Thymus (tissue), 11 donors: Measurements from ENCODE around the gene LRMDA. TPM values are rescaled to one million over a fixed set of nuclear protein-coding genes. Genes with fewer than 3 reads are reported as not detected.

Experiments used
- DNase-seq, 9 donors: peaks; one replicate each; pipeline ENCODE4 v3.0.0-alpha.2; 2013; ENCODE audit warnings: low spot score in 9 of 9, low read depth in 6 of 9, missing footprints in 1 of 9
- H3K27ac ChIP-seq, 2 donors: one replicate each; pipeline ENCODE4 v1.5.1; 2013; ENCODE audit warnings: control low read depth in 1 of 2, low read depth in 1 of 2, low read length in 1 of 2, mild to moderate bottlenecking in 1 of 2, moderate library complexity in 1 of 2
- H3K27me3 ChIP-seq, 2 donors: one replicate each; pipeline ENCODE4 v1.5.1; 2013; ENCODE audit warnings: low read length in 1 of 2; ENCODE audit not compliant: control insufficient read depth in 2 of 2, insufficient read depth in 1 of 2
- H3K36me3 ChIP-seq, 2 donors: one replicate each; pipeline ENCODE4 v1.5.1; 2013; ENCODE audit warnings: low read length in 1 of 2, mild to moderate bottlenecking in 1 of 2, moderate library complexity in 1 of 2; ENCODE audit not compliant: control insufficient read depth in 2 of 2, insufficient read depth in 2 of 2
- H3K4me1 ChIP-seq, 2 donors: one replicate each; pipeline ENCODE4 v1.5.1; 2013; ENCODE audit warnings: low read length in 2 of 2; ENCODE audit not compliant: control insufficient read depth in 2 of 2, insufficient read depth in 2 of 2
- H3K4me3 ChIP-seq, 2 donors: one replicate each; pipeline ENCODE4 v1.5.1; 2013; ENCODE audit warnings: low read length in 2 of 2, control low read depth in 1 of 2, mild to moderate bottlenecking in 1 of 2
- H3K9me3 ChIP-seq, 2 donors: one replicate each; pipeline ENCODE4 v1.5.1; 2013; ENCODE audit warnings: low read length in 1 of 2, mild to moderate bottlenecking in 1 of 2; ENCODE audit not compliant: control insufficient read depth in 2 of 2, insufficient read depth in 1 of 2
- WGBS: extraction: QIAGEN DNeasy Blood & Tissue Kit; methylation state at CpG from one replicate; pipeline ENCODE4 v1.1.7; 2013; 5-methylcytosine and 5-hydroxymethylcytosine counted together
- polyA plus RNA-seq: library from polyadenylated mRNA; stranded (reverse); fragments of 200-250 nt; gene quantifications from one replicate; pipeline ENCODE4 v1.2.3, GENCODE V29; 2013
- total RNA-seq: library from RNA; stranded (reverse); fragments of 120-200 nt; gene quantifications from one replicate; pipeline ENCODE4 v1.2.4, GENCODE V29; 2013
- donor health status: healthy.

The LRMDA gene
- total and polyA plus RNA-seq, 2 donors = 2.5 to 4.6 TPM

GRCh38 chr10:75807456-75807855, 376.0 kb downstream of the LRMDA start:
- Histone ChIP-seq H3K9me3 (no peaks in the 10 kb centered on the region), H3K36me3 (no peaks in the 10 kb centered on the region), H3K27ac (no peak overlapping the region), H3K4me1 (no peaks in the 10 kb centered on the region), H3K4me3 (no peak overlapping the region), H3K27me3 (no peaks in the 10 kb centered on the region)
- DNase-seq = no peak
- WGBS = 96% methylated on average over 5 of the region's 5 CpGs

- no peak overlapping the region for H3K4me3 ChIP-seq
- no peaks in the 10 kb centered on the region for H3K9me3 ChIP-seq
- H3K27ac ChIP-seq = no peak overlapping the region
- WGBS = 77% methylated on average over 3 of the region's 3 CpGs
- no peaks in the 10 kb centered on the region for H3K27me3 ChIP-seq
- no peaks in the 10 kb centered on the region for H3K4me1 ChIP-seq
- DNase-seq = no peak
- no peaks in the 10 kb centered on the region for H3K36me3 ChIP-seq
Observed at GRCh38 chr10:75809003-75809402, 377.6 kb downstream of the LRMDA start.

- H3K4me1 ChIP-seq = no peaks in the 10 kb centered on the region
- H3K27ac ChIP-seq = no peak overlapping the region
- DNase-seq = no peak
- H3K4me3 ChIP-seq = no peak overlapping the region
- no peaks in the 10 kb centered on the region for H3K9me3 ChIP-seq
- H3K36me3 ChIP-seq = no peaks in the 10 kb centered on the region
- H3K27me3 ChIP-seq = no peaks in the 10 kb centered on the region
Observed at GRCh38 chr10:75814014-75814413, 382.6 kb downstream of the LRMDA start.

GRCh38 chr10:75815066-75815465, 383.6 kb downstream of the LRMDA start:
- Histone ChIP-seq H3K4me1 (no peaks in the 10 kb centered on the region), H3K27me3 (no peaks in the 10 kb centered on the region), H3K9me3 (no peaks in the 10 kb centered on the region), H3K36me3 (no peaks in the 10 kb centered on the region), H3K4me3 (no peak overlapping the region), H3K27ac (no peak overlapping the region)
- no peak for DNase-seq

- no peaks in the 10 kb centered on the region for H3K4me1 ChIP-seq
- no peak for DNase-seq
- no peaks in the 10 kb centered on the region for H3K27me3 ChIP-seq
- H3K4me3 ChIP-seq = no peak overlapping the region
- 76% methylated on average over 2 of the region's 2 CpGs for WGBS
- no peaks in the 10 kb centered on the region for H3K36me3 ChIP-seq
- H3K27ac ChIP-seq = no peak overlapping the region
- H3K9me3 ChIP-seq = no peaks in the 10 kb centered on the region
Observed at GRCh38 chr10:75817198-75817597, 385.8 kb downstream of the LRMDA start.

GRCh38 chr10:75818552-75818951, 387.1 kb downstream of the LRMDA start:
- no peaks in the 10 kb centered on the region for H3K27me3 ChIP-seq
- H3K27ac ChIP-seq = no peak overlapping the region
- H3K4me1 ChIP-seq = no peaks in the 10 kb centered on the region
- H3K9me3 ChIP-seq = no peaks in the 10 kb centered on the region
- H3K36me3 ChIP-seq = no peaks in the 10 kb centered on the region
- no peak for DNase-seq
- H3K4me3 ChIP-seq = no peak overlapping the region
- 92% methylated on average over 4 of the region's 4 CpGs for WGBS

GRCh38 chr10:75825235-75825634, 393.8 kb downstream of the LRMDA start:
- 54% methylated on average over 5 of the region's 5 CpGs for WGBS
- DNase-seq = no peak
- Histone ChIP-seq H3K36me3 (no peaks in the 10 kb centered on the region), H3K4me3 (no peak overlapping the region), H3K9me3 (no peaks in the 10 kb centered on the region), H3K4me1 (no peaks in the 10 kb centered on the region), H3K27me3 (no peaks in the 10 kb centered on the region), H3K27ac (no peak overlapping the region)

- Histone ChIP-seq H3K9me3 (no peaks in the 10 kb centered on the region), H3K4me1 (no peaks in the 10 kb centered on the region), H3K27me3 (no peaks in the 10 kb centered on the region), H3K4me3 (no peak overlapping the region), H3K27ac (no peak overlapping the region), H3K36me3 (no peaks in the 10 kb centered on the region)
- DNase-seq = no peak
- 91% methylated on average over 5 of the region's 5 CpGs for WGBS
Observed at GRCh38 chr10:75825661-75826060, 394.2 kb downstream of the LRMDA start.

- H3K27me3 ChIP-seq = no peaks in the 10 kb centered on the region
- no peak for DNase-seq
- H3K4me3 ChIP-seq = no peak overlapping the region
- 98% methylated on average over 5 of the region's 5 CpGs for WGBS
- no peaks in the 10 kb centered on the region for H3K36me3 ChIP-seq
- H3K4me1 ChIP-seq = no peaks in the 10 kb centered on the region
- H3K27ac ChIP-seq = no peak overlapping the region
- no peaks in the 10 kb centered on the region for H3K9me3 ChIP-seq
Observed at GRCh38 chr10:75826846-75827245, 395.4 kb downstream of the LRMDA start.

GRCh38 chr10:75827587-75828021, 396.2 kb downstream of the LRMDA start:
- no peaks in the 10 kb centered on the region for H3K27me3 ChIP-seq
- H3K27ac ChIP-seq = no peak overlapping the region
- WGBS = 97% methylated on average over 5 of the region's 5 CpGs
- H3K4me3 ChIP-seq = no peak overlapping the region
- no peaks in the 10 kb centered on the region for H3K9me3 ChIP-seq
- H3K4me1 ChIP-seq = no peaks in the 10 kb centered on the region
- DNase-seq = no peak
- no peaks in the 10 kb centered on the region for H3K36me3 ChIP-seq
